Measurements from ENCODE around the gene MACF1. TPM values are rescaled to one million over a fixed set of nuclear protein-coding genes. Genes with fewer than 3 reads are reported as not detected.

The MACF1 gene
- total and polyA plus RNA-seq, 2 donors = 93.2 to 124 TPM

DNA sequence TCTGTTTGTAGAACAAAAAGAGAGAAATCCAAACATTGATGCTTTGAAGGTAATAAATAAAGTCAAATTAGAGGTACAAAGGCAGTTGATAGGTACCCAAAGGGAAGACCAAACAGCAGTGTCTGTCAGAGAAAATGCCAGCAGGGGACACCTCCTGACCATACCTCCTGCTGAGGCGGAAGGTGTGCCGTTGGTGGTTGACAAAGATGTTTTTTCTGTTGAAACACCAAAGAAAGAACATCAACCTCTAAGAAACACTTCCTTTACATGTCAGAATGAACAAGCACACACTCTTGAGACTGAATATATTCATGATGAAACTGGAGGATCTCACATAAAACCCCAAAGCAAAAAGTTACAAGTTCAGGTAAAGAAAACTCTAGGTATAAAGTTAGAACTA is 128.3 kb downstream of the MACF1 start:
- Histone ChIP-seq H3K4me3 (ENCODE audit: low read length in 2 of 2) (no peak overlapping the region), H3K36me3 (ENCODE audit: control insufficient read depth in 2 of 2, insufficient read depth in 2 of 2, low read length in 1 of 2) (peaks cover 29 to 47% of the 10 kb centered on the region in 2 donors), H3K4me1 (ENCODE audit: control insufficient read depth in 2 of 2, insufficient read depth in 2 of 2, low read length in 2 of 2) (no peaks in the 10 kb centered on the region), H3K9me3 (ENCODE audit: control insufficient read depth in 2 of 2, insufficient read depth in 1 of 2, low read length in 1 of 2) (no peaks in the 10 kb centered on the region), H3K27me3 (ENCODE audit: control insufficient read depth in 2 of 2, insufficient read depth in 1 of 2, low read length in 1 of 2) (no peaks in the 10 kb centered on the region), H3K27ac (ENCODE audit: low read depth in 1 of 2, low read length in 1 of 2) (no peak overlapping the region)
- WGBS = 94% methylated on average over 2 of the region's 2 CpGs
- DNase-seq (ENCODE audit: low read depth in 6 of 9, low spot score in 9 of 9) = no peak

DNA sequence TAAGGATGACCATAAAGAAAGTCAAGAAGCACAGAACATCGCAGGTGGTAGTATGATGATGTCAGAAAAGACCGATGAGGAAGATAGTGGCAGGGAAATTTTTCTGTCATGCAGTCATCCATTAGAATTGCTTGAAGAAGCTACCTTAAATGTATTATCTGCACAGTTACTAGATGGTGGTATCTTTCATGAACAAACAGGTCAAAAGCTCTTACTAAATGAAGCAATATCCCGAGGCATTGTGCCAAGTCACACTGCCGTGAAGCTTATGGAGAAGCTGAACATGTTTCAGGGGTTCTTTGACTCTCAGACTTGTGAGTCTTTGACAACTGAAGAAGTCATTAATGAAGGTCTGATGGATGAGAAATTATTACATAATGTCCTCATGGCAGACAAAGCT is 128.8 kb downstream of the MACF1 start:
- no peaks in the 10 kb centered on the region for H3K9me3 ChIP-seq (ENCODE audit: control insufficient read depth in 2 of 2, insufficient read depth in 1 of 2, low read length in 1 of 2)
- no peak overlapping the region for H3K4me3 ChIP-seq (ENCODE audit: low read length in 2 of 2)
- DNase-seq (ENCODE audit: low read depth in 6 of 9, low spot score in 9 of 9) = peak in 1 of 9 donors; percentile 5
- no peaks in the 10 kb centered on the region for H3K27me3 ChIP-seq (ENCODE audit: control insufficient read depth in 2 of 2, insufficient read depth in 1 of 2, low read length in 1 of 2)
- WGBS = 96% methylated on average over 4 of the region's 4 CpGs
- H3K4me1 ChIP-seq (ENCODE audit: control insufficient read depth in 2 of 2, insufficient read depth in 2 of 2, low read length in 2 of 2) = no peaks in the 10 kb centered on the region
- no peak overlapping the region for H3K27ac ChIP-seq (ENCODE audit: low read depth in 1 of 2, low read length in 1 of 2)
- H3K36me3 ChIP-seq (ENCODE audit: control insufficient read depth in 2 of 2, insufficient read depth in 2 of 2, low read length in 1 of 2) = peaks cover 27 to 46% of the 10 kb centered on the region in 2 donors

DNA sequence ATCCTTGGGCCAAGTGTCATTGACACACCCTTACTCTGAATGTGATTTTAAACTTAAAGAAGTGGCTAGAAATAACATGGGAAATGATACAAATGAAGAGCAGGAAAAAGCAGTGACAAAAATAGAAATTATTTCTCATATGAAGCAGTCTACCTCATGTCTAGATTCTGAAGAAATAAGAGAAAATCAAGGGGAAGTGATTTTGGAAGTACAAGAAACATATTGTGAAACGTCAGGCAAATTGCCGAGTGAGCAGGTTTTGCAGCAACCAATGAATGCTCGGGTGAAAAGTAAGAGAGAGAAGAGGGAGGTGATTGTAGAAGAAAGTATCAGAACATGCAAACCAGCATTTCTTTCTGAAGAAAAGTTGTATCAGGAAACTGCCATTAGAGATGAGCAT is 130.7 kb downstream of the MACF1 start:
- Histone ChIP-seq H3K9me3 (ENCODE audit: control insufficient read depth in 2 of 2, insufficient read depth in 1 of 2, low read length in 1 of 2) (no peaks in the 10 kb centered on the region), H3K27me3 (ENCODE audit: control insufficient read depth in 2 of 2, insufficient read depth in 1 of 2, low read length in 1 of 2) (no peaks in the 10 kb centered on the region), H3K4me3 (ENCODE audit: low read length in 2 of 2) (no peak overlapping the region), H3K36me3 (ENCODE audit: control insufficient read depth in 2 of 2, insufficient read depth in 2 of 2, low read length in 1 of 2) (peaks cover 38 to 52% of the 10 kb centered on the region in 2 donors), H3K4me1 (ENCODE audit: control insufficient read depth in 2 of 2, insufficient read depth in 2 of 2, low read length in 2 of 2) (no peaks in the 10 kb centered on the region), H3K27ac (ENCODE audit: low read depth in 1 of 2, low read length in 1 of 2) (no peak overlapping the region)
- 95% methylated on average over 3 of the region's 3 CpGs for WGBS
- no peak for DNase-seq (ENCODE audit: low read depth in 6 of 9, low spot score in 9 of 9)

DNA sequence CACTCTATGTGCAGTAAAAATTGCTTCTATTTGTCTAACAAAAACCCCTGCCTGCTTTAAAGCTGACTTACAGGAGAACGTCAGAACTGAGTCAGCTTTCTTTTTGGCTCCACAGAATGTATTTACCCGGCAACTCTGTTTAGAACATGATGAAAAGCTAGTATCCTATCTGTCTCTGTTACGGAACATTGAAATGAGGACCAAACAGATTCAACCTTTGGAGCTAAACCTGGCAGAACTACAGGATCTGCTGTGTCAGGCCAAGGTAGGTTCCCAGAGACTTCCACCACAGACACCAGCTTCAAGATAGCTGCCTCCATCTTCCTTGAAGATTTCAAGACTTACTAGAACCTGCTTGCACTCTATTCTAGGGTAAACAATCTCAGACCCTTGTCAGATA is 132.6 kb downstream of the MACF1 start:
- Histone ChIP-seq H3K36me3 (ENCODE audit: control insufficient read depth in 2 of 2, insufficient read depth in 2 of 2, low read length in 1 of 2) (peaks cover 35 to 52% of the 10 kb centered on the region in 2 donors), H3K27me3 (ENCODE audit: control insufficient read depth in 2 of 2, insufficient read depth in 1 of 2, low read length in 1 of 2) (no peaks in the 10 kb centered on the region), H3K4me3 (ENCODE audit: low read length in 2 of 2) (no peak overlapping the region), H3K4me1 (ENCODE audit: control insufficient read depth in 2 of 2, insufficient read depth in 2 of 2, low read length in 2 of 2) (no peaks in the 10 kb centered on the region), H3K27ac (ENCODE audit: low read depth in 1 of 2, low read length in 1 of 2) (no peak overlapping the region), H3K9me3 (ENCODE audit: control insufficient read depth in 2 of 2, insufficient read depth in 1 of 2, low read length in 1 of 2) (no peaks in the 10 kb centered on the region)
- peak in 1 of 9 donors; percentile 9 for DNase-seq (ENCODE audit: low read depth in 6 of 9, low spot score in 9 of 9)
- 93% methylated on average over 3 of the region's 3 CpGs for WGBS

DNA sequence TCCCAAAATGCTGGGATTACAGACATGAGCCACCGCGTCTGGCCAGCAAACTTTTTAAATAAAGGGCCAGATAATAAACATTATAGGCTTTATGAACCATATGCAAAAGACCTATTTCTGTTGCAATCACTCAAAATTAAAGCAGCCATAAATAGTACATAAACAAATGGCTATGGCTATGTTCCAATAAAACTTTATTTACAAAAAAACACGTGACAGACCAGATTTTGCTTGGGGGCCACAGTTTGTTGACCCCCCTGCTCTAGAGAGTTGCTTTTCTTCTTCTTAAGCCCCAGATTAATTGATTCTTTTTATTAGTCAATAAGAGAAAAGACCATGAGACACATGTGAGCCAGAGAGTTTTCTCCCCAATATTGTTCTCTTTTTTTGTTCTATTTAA is 138.3 kb downstream of the MACF1 start:
- peaks cover 27 to 48% of the 10 kb centered on the region in 2 donors for H3K36me3 ChIP-seq (ENCODE audit: control insufficient read depth in 2 of 2, insufficient read depth in 2 of 2, low read length in 1 of 2)
- no peak overlapping the region for H3K4me3 ChIP-seq (ENCODE audit: low read length in 2 of 2)
- no peaks in the 10 kb centered on the region for H3K27me3 ChIP-seq (ENCODE audit: control insufficient read depth in 2 of 2, insufficient read depth in 1 of 2, low read length in 1 of 2)
- no peak overlapping the region for H3K27ac ChIP-seq (ENCODE audit: low read depth in 1 of 2, low read length in 1 of 2)
- no peak for DNase-seq (ENCODE audit: low read depth in 6 of 9, low spot score in 9 of 9)
- no peaks in the 10 kb centered on the region for H3K4me1 ChIP-seq (ENCODE audit: control insufficient read depth in 2 of 2, insufficient read depth in 2 of 2, low read length in 2 of 2)
- no peaks in the 10 kb centered on the region for H3K9me3 ChIP-seq (ENCODE audit: control insufficient read depth in 2 of 2, insufficient read depth in 1 of 2, low read length in 1 of 2)
- 97% methylated on average over 3 of the region's 3 CpGs for WGBS

DNA sequence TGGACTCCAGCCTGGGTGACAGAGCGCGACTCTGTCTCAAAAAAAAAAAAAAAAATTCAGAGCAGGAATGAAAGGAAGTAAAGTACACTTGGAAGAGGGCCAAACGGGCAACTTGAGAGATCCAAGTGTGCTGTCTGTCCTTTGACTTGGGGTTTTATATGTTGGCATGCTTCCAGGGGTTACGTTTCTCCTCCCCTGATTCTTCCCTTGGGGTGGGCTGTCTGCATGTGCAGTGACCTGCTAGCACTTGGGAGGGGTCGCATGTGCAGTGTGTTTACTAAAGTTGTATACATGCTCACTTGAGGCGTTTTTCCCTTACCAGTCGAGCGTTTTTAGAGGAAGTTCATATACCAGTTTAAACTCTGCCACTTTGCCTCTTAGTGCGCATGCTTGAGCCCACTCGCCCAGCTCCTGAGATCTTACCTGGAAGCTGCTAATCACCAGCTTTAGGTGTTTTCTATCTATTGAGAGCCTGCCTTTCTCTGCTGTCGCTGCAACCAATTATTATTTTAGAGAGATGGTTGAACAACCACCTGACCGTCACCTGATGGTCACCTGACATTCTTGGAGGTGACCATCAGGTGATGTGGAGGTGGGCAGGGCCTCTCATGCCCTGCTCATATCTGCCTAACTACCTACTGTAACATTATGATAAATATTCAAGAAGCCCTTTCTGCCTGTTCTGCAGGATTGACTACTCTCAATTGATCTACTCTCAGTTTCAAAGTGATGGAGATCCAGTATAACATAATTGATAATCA is 140.1 kb downstream of the MACF1 start:
- H3K36me3 ChIP-seq (ENCODE audit: control insufficient read depth in 2 of 2, insufficient read depth in 2 of 2, low read length in 1 of 2) = peaks cover 20 to 57% of the 10 kb centered on the region in 2 donors
- no peaks in the 10 kb centered on the region for H3K4me1 ChIP-seq (ENCODE audit: control insufficient read depth in 2 of 2, insufficient read depth in 2 of 2, low read length in 2 of 2)
- WGBS = 93% methylated on average over 12 of the region's 12 CpGs
- H3K27ac ChIP-seq (ENCODE audit: low read depth in 1 of 2, low read length in 1 of 2) = no peak overlapping the region
- DNase-seq (ENCODE audit: low read depth in 6 of 9, low spot score in 9 of 9) = no peak
- no peaks in the 10 kb centered on the region for H3K27me3 ChIP-seq (ENCODE audit: control insufficient read depth in 2 of 2, insufficient read depth in 1 of 2, low read length in 1 of 2)
- H3K4me3 ChIP-seq (ENCODE audit: low read length in 2 of 2) = no peak overlapping the region
- no peaks in the 10 kb centered on the region for H3K9me3 ChIP-seq (ENCODE audit: control insufficient read depth in 2 of 2, insufficient read depth in 1 of 2, low read length in 1 of 2)

DNA sequence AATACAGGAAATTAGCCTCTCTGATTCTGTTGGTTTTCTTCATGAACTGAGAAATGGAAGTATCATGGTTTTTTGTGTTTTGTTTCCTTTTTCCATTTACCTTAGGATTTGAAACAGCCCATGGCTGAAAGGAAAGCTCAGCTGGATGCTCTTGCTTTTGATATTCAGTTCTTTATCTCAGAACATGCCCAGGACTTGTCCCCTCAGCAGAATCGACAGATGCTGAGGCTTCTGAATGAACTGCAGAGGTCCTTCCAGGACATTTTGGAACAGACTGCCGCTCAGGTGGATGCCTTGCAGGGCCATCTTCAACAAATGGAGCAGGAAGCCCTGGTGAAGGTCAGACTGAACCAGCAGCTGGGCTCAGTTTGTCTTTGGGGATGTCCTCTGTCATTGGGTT is 142.4 kb downstream of the MACF1 start:
- H3K27me3 ChIP-seq (ENCODE audit: control insufficient read depth in 2 of 2, insufficient read depth in 1 of 2, low read length in 1 of 2) = no peaks in the 10 kb centered on the region
- DNase-seq (ENCODE audit: low read depth in 6 of 9, low spot score in 9 of 9) = no peak
- H3K9me3 ChIP-seq (ENCODE audit: control insufficient read depth in 2 of 2, insufficient read depth in 1 of 2, low read length in 1 of 2) = no peaks in the 10 kb centered on the region
- whole genome bisulfite sequencing = 51% methylated on average over 2 of the region's 2 CpGs
- no peak overlapping the region for H3K4me3 ChIP-seq (ENCODE audit: low read length in 2 of 2)
- no peaks in the 10 kb centered on the region for H3K4me1 ChIP-seq (ENCODE audit: control insufficient read depth in 2 of 2, insufficient read depth in 2 of 2, low read length in 2 of 2)
- H3K27ac ChIP-seq (ENCODE audit: low read depth in 1 of 2, low read length in 1 of 2) = no peak overlapping the region
- H3K36me3 ChIP-seq (ENCODE audit: control insufficient read depth in 2 of 2, insufficient read depth in 2 of 2, low read length in 1 of 2) = peaks cover 21 to 57% of the 10 kb centered on the region in 2 donors

DNA sequence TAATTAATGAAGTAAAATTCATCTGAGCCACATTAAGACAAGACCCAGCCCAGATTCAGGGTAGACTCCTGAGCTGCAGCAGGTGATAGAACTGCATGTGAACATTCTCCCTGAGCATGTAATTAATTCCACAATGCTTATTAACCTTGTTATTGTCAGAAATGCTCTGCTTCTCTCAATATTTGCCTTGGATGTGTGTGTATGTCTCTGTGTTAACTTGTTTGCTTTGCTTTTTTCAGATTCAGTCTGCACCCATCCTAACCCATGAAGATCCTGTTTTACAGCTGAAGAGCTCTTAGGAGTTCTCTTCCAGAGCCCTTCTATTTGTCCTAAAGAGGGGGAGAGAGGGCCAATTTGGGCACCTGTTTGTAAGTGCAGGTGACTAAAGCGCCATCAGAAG is 143.8 kb downstream of the MACF1 start:
- no peaks in the 10 kb centered on the region for H3K4me1 ChIP-seq (ENCODE audit: control insufficient read depth in 2 of 2, insufficient read depth in 2 of 2, low read length in 2 of 2)
- H3K9me3 ChIP-seq (ENCODE audit: control insufficient read depth in 2 of 2, insufficient read depth in 1 of 2, low read length in 1 of 2) = no peaks in the 10 kb centered on the region
- WGBS = 98% methylated on average over 1 of the region's 1 CpG
- H3K27me3 ChIP-seq (ENCODE audit: control insufficient read depth in 2 of 2, insufficient read depth in 1 of 2, low read length in 1 of 2) = no peaks in the 10 kb centered on the region
- H3K27ac ChIP-seq (ENCODE audit: low read depth in 1 of 2, low read length in 1 of 2) = no peak overlapping the region
- no peak for DNase-seq (ENCODE audit: low read depth in 6 of 9, low spot score in 9 of 9)
- peaks cover 27 to 61% of the 10 kb centered on the region in 2 donors for H3K36me3 ChIP-seq (ENCODE audit: control insufficient read depth in 2 of 2, insufficient read depth in 2 of 2, low read length in 1 of 2)
- no peak overlapping the region for H3K4me3 ChIP-seq (ENCODE audit: low read length in 2 of 2)

DNA sequence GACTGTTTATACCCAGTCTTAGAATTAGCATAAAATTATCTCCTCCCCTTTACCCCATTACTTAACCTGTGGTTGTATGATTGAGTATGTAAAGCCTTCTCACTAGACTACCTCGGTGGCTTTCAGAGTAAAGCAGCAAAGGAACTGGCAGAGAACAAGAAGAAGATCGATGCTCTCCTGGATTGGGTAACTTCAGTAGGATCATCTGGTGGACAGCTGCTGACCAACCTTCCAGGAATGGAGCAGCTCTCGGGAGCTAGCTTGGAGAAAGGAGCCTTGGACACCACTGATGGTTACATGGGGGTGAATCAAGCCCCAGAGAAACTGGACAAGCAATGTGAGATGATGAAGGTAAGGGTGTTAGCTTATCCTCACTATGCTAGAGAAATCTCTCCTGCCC is 148.4 kb downstream of the MACF1 start:
- peaks cover 53 to 81% of the 10 kb centered on the region in 2 donors for H3K36me3 ChIP-seq (ENCODE audit: control insufficient read depth in 2 of 2, insufficient read depth in 2 of 2, low read length in 1 of 2)
- no peak overlapping the region for H3K4me3 ChIP-seq (ENCODE audit: low read length in 2 of 2)
- WGBS = 98% methylated on average over 3 of the region's 3 CpGs
- H3K9me3 ChIP-seq (ENCODE audit: control insufficient read depth in 2 of 2, insufficient read depth in 1 of 2, low read length in 1 of 2) = no peaks in the 10 kb centered on the region
- DNase-seq (ENCODE audit: low read depth in 6 of 9, low spot score in 9 of 9) = no peak
- H3K4me1 ChIP-seq (ENCODE audit: control insufficient read depth in 2 of 2, insufficient read depth in 2 of 2, low read length in 2 of 2) = no peaks in the 10 kb centered on the region
- H3K27me3 ChIP-seq (ENCODE audit: control insufficient read depth in 2 of 2, insufficient read depth in 1 of 2, low read length in 1 of 2) = no peaks in the 10 kb centered on the region
- no peak overlapping the region for H3K27ac ChIP-seq (ENCODE audit: low read depth in 1 of 2, low read length in 1 of 2)

Data from thymus (tissue), 11 donors.